ENCODE data around the gene ATP6V1F. TPM values are rescaled to one million over a fixed set of nuclear protein-coding genes. Genes with fewer than 3 reads are reported as not detected.

ATP6V1F gene
- total and polyA plus RNA-seq, 5 donors from 2014 or later = 67.9 to 361 (median 331) TPM

DNA sequence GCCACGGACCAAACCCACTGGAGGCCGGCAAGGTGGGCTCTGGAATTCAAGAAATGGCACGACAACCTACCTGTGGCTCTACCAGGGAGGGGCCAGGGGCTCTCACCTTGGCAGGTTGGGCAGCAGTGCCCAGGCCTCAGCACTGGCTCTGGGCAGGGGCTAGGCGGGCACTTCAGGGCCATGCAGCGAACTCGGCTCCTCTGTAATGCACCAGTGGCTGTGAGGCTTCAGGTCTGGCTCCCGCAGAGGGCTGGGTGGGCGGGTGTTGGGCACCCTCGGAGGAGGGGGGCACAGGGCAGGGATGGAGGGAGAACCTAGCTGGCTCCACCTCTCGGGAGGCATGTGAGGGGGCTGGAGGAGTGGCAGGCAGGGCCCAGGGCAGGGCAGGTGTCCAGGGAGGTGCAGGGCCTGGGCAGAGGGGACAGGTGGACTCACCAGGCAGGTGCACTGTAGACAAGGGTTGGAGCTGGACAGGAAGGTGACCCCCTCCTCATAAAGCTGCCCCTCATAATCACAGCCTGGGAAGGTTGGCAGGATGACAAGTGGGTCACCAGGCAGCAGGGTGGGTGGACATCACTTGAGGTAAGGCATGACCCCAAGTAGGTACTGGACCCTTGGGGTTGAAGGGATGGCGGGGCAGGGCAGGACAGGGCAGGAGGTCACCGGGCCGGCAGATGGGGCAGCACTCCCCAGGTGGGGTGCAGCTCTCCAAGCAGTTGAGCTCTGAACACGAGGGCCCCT is 41.1 kb downstream of the ATP6V1F start:
- H3K4me1 Mint-ChIP-seq = no peaks in the 10 kb centered on the region
- no peak overlapping the region for H3K4me3 Mint-ChIP-seq
- peaks cover 6 to 7% of the 10 kb centered on the region in 2 experiments for H3K9me3 ChIP-seq (ENCODE audit: control insufficient read depth in 2 of 2, low read length in 2 of 2)
- H3K27me3 Mint-ChIP-seq = peaks cover 37% of the 10 kb centered on the region
- no peaks in the 10 kb centered on the region for H3K36me3 Mint-ChIP-seq
- H3K4me1 ChIP-seq (ENCODE audit: control insufficient read depth, insufficient read depth, low read length, poor library complexity, severe bottlenecking) = no peaks in the 10 kb centered on the region
- H3K4me3 ChIP-seq (ENCODE audit: low read depth, low read length) = no peak overlapping the region
- H3K36me3 ChIP-seq (ENCODE audit: control insufficient read depth, insufficient read depth, low read length) = no peaks in the 10 kb centered on the region
- no peak overlapping the region for H3K27ac ChIP-seq (ENCODE audit: insufficient read depth, low read length, poor library complexity, severe bottlenecking)
- no peak overlapping the region for H3K27ac Mint-ChIP-seq
- H3K9me3 Mint-ChIP-seq = peaks cover 0 to 5% (median 0%) of the 10 kb centered on the region in 7 donors
- DNase-seq (no peak), ATAC-seq (ENCODE audit: low read depth in 2 of 2) (no peak)
- peaks cover 3% of the 10 kb centered on the region for H3K27me3 ChIP-seq (ENCODE audit: control insufficient read depth, insufficient read depth, low read length)

DNA sequence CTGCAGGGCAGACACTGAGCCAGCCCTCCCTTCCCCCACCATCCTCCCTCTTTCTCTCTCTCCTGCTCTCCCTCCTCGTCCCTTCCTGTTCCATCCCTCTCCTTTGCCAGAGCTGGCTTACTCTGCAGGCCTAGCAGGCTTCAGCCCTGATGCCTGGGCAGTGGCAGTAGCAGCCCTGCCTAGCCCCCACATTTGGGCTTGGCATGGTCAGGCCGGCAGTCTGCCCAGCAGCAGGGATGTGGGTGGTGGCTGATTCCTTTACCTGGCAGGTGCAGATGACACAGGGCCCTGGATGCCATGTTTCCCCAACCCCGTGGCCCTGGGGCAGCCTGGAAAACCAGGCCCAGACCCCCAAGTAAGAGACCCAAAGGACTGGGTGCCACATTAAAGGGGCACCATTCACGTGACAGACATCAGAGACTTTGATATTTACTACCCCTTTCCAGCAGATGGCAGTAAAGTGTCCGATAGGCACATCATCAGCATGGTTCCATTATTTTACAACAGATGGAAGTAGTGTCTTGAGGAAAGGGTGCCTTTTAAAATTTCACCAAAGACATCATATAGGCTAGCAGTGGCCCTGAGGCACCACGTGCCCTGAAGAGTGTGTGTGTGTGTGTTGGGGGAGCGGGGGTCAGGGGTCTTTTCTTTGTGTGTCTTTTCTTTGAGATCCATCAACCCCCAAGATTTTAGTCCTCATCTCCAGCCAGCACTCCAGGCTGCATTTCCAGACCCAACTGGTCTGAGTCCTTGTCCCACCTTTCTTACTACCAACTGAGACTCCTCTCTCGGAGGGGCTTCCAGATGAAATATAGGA is 41.9 kb downstream of the ATP6V1F start:
- no peaks in the 10 kb centered on the region for H3K36me3 Mint-ChIP-seq
- peaks cover 0 to 5% (median 0%) of the 10 kb centered on the region in 7 donors for H3K9me3 Mint-ChIP-seq
- ATAC-seq (ENCODE audit: low read depth in 2 of 2) (peak; percentile 64 to 74), DNase-seq (peak in 2 of 3 donors; percentile 65 to 68)
- H3K4me1 ChIP-seq (ENCODE audit: control insufficient read depth, insufficient read depth, low read length, poor library complexity, severe bottlenecking) = no peaks in the 10 kb centered on the region
- no peak overlapping the region for H3K4me3 Mint-ChIP-seq
- peaks cover 43% of the 10 kb centered on the region for H3K27me3 Mint-ChIP-seq
- H3K9me3 ChIP-seq (ENCODE audit: control insufficient read depth in 2 of 2, low read length in 2 of 2) = peaks cover 2 to 3% of the 10 kb centered on the region in 2 experiments
- H3K27me3 ChIP-seq (ENCODE audit: control insufficient read depth, insufficient read depth, low read length) = peaks cover 1% of the 10 kb centered on the region
- H3K27ac ChIP-seq (ENCODE audit: insufficient read depth, low read length, poor library complexity, severe bottlenecking) = no peak overlapping the region
- H3K4me1 Mint-ChIP-seq = no peaks in the 10 kb centered on the region
- no peak overlapping the region for H3K27ac Mint-ChIP-seq
- no peak overlapping the region for H3K4me3 ChIP-seq (ENCODE audit: low read depth, low read length)
- no peaks in the 10 kb centered on the region for H3K36me3 ChIP-seq (ENCODE audit: control insufficient read depth, insufficient read depth, low read length)

DNA sequence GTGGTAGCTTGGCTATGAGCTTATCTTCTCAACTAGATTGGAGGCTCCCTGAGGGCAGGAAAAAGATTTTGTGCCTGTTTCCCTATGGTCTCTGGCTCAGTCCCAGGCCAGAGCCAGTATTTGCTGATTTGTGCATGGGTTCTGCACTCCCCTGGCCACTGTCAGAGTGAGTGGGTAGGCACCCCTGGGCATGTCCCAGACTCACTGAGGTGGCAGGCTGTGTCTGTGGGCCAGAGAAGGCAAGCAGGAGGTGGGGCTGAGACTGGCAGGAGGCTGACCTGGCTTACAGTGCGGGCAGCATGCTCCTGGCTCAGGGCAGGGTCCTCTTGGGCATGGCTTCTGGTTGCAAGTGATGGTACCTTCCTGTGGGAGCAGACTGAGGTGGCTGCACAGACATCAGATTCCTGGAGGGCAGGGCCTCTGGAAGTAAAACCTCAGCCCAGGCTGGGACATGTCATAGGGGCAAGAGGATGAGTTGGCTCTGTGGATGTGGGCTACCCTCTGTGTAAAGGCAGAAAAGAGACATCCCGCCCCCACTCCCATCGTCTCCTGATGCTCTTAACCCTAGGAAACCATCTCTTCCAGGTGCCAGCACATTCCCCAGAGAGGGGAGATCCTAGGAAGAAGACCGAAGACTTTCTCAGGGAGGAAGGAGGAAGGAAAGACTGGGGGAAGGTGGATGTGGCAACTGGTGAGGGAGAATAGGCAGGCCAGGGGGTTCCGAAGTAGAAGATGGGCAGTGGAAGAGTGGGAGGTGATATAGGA is 43.5 kb downstream of the ATP6V1F start:
- Mint-ChIP-seq H3K36me3 (no peaks in the 10 kb centered on the region), H3K4me3 (no peak overlapping the region), H3K27ac (no peak overlapping the region), H3K9me3 (peaks cover 0 to 5% (median 0%) of the 10 kb centered on the region in 7 donors), H3K27me3 (peaks cover 45% of the 10 kb centered on the region), H3K4me1 (no peaks in the 10 kb centered on the region)
- ATAC-seq (ENCODE audit: low read depth in 2 of 2) (no peak), DNase-seq (no peak)
- H3K27ac ChIP-seq (ENCODE audit: insufficient read depth, low read length, poor library complexity, severe bottlenecking) = no peak overlapping the region
- no peaks in the 10 kb centered on the region for H3K36me3 ChIP-seq (ENCODE audit: control insufficient read depth, insufficient read depth, low read length)
- H3K9me3 ChIP-seq (ENCODE audit: control insufficient read depth in 2 of 2, low read length in 2 of 2) = no peaks in the 10 kb centered on the region
- no peaks in the 10 kb centered on the region for H3K4me1 ChIP-seq (ENCODE audit: control insufficient read depth, insufficient read depth, low read length, poor library complexity, severe bottlenecking)
- no peak overlapping the region for H3K4me3 ChIP-seq (ENCODE audit: low read depth, low read length)
- H3K27me3 ChIP-seq (ENCODE audit: control insufficient read depth, insufficient read depth, low read length) = no peaks in the 10 kb centered on the region

DNA sequence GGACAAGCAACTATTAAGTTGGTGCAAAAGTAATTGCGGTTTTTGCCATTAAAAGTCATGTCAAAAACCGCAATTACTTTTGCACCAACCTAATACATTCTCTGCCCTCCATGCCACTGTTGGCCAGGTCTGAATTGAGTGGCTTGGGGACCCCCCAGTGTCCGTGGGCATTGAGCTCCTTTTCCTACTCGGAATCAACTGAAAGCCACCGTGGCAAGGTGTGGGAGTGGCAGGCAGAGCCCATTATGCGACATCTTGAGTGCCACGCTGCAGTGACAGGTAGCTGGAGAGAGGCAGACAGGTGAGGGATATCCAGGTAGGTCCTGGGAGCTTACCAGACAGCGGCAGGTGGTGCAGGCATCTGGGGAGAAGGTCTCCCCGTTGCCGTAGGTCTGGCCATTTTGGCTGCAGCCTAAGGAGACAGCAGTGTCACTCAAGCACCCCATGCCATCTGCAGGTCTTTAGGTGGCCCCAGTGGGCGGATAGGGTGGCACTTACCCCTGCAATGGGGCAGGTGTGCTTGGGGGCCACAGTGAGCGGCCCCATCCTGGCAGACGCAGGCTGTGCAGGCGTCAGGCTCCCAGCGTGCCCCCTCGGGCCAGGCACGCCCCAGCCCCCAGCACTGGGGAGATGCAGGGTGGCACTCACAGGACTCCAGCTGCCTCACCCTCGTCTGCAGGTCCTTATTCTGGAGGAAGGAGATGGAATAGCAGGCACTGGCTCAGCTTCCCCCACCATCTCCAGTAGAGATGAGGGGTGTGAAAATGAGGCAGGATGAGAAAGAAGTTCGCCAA is 44.3 kb downstream of the ATP6V1F start:
- Histone ChIP-seq H3K36me3 (ENCODE audit: control insufficient read depth, insufficient read depth, low read length) (no peaks in the 10 kb centered on the region), H3K9me3 (ENCODE audit: control insufficient read depth in 2 of 2, low read length in 2 of 2) (no peaks in the 10 kb centered on the region), H3K4me3 (ENCODE audit: low read depth, low read length) (no peak overlapping the region), H3K27ac (ENCODE audit: insufficient read depth, low read length, poor library complexity, severe bottlenecking) (no peak overlapping the region), H3K4me1 (ENCODE audit: control insufficient read depth, insufficient read depth, low read length, poor library complexity, severe bottlenecking) (no peaks in the 10 kb centered on the region), H3K27me3 (ENCODE audit: control insufficient read depth, insufficient read depth, low read length) (no peaks in the 10 kb centered on the region)
- peaks cover 0 to under 1% (median 0%) of the 10 kb centered on the region in 7 donors for H3K9me3 Mint-ChIP-seq
- no peak overlapping the region for H3K27ac Mint-ChIP-seq
- H3K4me1 Mint-ChIP-seq = no peaks in the 10 kb centered on the region
- DNase-seq (no peak), ATAC-seq (ENCODE audit: low read depth in 2 of 2) (no peak)
- H3K4me3 Mint-ChIP-seq = no peak overlapping the region
- peaks cover 53% of the 10 kb centered on the region for H3K27me3 Mint-ChIP-seq
- H3K36me3 Mint-ChIP-seq = no peaks in the 10 kb centered on the region

DNA sequence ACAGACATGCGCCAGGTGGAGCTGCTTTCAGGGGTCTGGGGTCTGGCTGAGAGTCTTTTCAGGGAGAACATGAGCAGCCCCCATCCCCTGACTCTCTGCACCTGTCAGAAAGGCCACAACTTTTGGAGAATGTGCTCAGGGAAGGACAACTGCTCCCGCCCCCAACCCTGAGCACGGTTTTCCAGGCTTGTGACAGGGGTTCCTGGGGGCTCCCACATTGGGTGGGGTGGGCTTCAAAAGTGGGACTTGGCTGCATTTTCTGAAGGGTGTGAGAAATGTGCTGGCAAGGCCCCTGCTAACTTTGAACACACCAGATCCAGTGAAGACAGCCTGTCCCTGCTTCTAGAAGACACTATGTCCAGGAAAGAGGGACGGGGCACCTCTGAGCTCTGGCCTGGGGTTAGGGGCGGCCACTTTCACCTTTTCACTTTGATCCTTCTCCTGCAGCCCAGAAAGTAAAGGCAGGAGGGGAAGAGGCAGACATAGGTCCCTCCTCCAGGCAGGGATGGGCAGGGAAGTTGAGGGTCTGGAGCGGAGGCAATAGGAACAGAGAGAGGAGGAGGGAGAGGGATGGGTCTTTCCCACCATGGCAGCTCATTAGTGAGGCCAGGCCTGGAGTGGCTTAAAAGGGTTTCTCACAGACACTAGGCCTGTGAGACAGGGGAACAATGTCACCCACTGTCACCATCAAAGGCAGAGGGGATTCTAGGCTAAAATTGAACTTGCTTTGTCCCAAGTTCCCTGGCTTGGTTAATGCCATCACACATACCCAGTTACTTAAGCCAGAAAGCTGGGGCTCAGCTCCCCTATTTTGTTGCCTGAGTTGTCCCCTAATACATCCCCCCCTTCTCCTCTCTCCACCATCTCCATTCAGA is 46.3 kb downstream of the ATP6V1F start:
- Histone ChIP-seq H3K27me3 (ENCODE audit: control insufficient read depth, insufficient read depth, low read length) (no peaks in the 10 kb centered on the region), H3K36me3 (ENCODE audit: control insufficient read depth, insufficient read depth, low read length) (no peaks in the 10 kb centered on the region), H3K27ac (ENCODE audit: insufficient read depth, low read length, poor library complexity, severe bottlenecking) (no peak overlapping the region), H3K4me3 (ENCODE audit: low read depth, low read length) (no peak overlapping the region), H3K9me3 (ENCODE audit: control insufficient read depth in 2 of 2, low read length in 2 of 2) (no peaks in the 10 kb centered on the region), H3K4me1 (ENCODE audit: control insufficient read depth, insufficient read depth, low read length, poor library complexity, severe bottlenecking) (no peaks in the 10 kb centered on the region)
- no peaks in the 10 kb centered on the region for H3K36me3 Mint-ChIP-seq
- H3K4me3 Mint-ChIP-seq = no peak overlapping the region
- DNase-seq (no peak), ATAC-seq (ENCODE audit: low read depth in 2 of 2) (no peak)
- no peaks in the 10 kb centered on the region for H3K9me3 Mint-ChIP-seq
- H3K4me1 Mint-ChIP-seq = no peaks in the 10 kb centered on the region
- peaks cover 60% of the 10 kb centered on the region for H3K27me3 Mint-ChIP-seq
- H3K27ac Mint-ChIP-seq = no peak overlapping the region

DNA sequence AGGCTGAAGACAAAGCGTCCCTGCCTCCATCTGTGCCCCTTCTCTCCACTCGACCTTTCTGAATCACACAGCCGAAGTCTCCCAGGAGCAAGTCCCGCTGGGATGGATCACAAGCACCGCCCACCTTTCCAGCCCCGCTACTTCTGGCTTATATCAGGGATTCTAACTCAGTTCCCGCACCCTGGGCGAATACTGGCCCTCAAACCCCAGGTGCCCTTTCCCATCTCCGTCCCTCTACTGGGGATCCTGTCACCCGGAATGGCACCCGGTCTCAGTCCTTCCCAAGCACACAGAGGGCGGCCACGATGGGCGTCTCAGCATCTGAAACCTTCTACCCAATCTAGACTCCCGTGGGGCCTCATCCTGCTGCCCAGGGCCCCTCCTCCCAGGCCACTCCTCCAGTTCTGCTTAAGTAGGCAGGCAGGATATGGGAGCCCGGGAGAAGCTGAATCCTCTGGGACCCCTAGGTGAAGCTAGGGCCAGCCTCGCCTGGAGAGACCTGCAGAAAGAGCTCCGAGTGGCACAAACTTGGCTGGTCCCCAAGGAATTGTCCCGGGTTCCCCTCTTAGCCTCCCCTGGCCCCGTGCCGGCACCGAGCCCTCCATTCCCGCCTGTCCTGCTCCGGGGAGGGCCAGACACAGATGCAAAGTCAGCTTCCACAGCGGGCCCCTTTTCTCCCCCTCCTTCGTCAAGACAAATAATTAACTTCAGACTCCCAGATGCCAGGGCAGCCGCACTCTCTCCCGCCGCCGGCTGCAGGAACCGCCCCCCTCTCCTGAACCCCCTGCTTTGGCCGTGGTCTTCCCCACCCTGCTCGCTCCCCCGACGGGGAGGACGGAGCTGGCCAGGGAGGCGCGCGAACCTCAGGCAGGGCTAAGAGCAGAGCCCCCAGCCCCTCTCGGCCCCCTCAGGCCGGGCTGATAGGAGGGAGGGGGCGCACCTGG is 47.2 kb downstream of the ATP6V1F start:
- Mint-ChIP-seq H3K9me3 (no peaks in the 10 kb centered on the region), H3K27ac (no peak overlapping the region), H3K4me1 (peaks cover 0 to 8% (median 0%) of the 10 kb centered on the region in 4 donors), H3K36me3 (no peaks in the 10 kb centered on the region), H3K4me3 (no peak overlapping the region), H3K27me3 (peaks cover 59% of the 10 kb centered on the region)
- Histone ChIP-seq H3K27ac (ENCODE audit: insufficient read depth, low read length, poor library complexity, severe bottlenecking) (no peak overlapping the region), H3K9me3 (ENCODE audit: control insufficient read depth in 2 of 2, low read length in 2 of 2) (no peaks in the 10 kb centered on the region), H3K36me3 (ENCODE audit: control insufficient read depth, insufficient read depth, low read length) (no peaks in the 10 kb centered on the region), H3K4me1 (ENCODE audit: control insufficient read depth, insufficient read depth, low read length, poor library complexity, severe bottlenecking) (peaks cover 3% of the 10 kb centered on the region), H3K27me3 (ENCODE audit: control insufficient read depth, insufficient read depth, low read length) (no peaks in the 10 kb centered on the region), H3K4me3 (ENCODE audit: low read depth, low read length) (no peak overlapping the region)
- no peak for DNase-seq
- ATAC-seq (ENCODE audit: low read depth in 2 of 2) = no peak

Measured in CD4-positive, CD25-positive, alpha-beta regulatory T cell (primary cell).